ENCODE measurements around the gene SDK1. TPM values are rescaled to one million over a fixed set of nuclear protein-coding genes. Genes with fewer than 3 reads are reported as not detected.

The SDK1 gene
- total and polyA plus RNA-seq, 7 donors = 0.31 to 2.4 (median 1.3) TPM

DNA sequence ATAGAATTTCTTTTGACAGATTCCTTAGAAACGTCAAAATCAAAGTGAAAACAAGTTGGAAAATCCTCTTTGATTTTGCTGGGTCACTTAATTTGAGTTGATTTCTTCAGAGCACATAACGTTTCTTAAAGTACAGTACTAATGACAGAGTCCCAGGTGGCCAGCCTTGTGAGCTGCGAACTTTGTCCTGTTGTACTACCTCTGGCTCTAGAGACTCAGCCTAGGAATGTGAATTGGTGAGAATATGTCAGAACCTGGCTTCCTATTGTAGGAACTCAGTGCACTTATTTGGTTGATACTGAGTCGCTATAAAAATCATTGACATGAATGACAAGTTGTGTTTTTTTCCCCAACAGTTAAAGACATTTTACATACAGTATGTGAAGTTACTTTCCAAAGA, 20.2 kb downstream of the SDK1 start:
- no peak for DNase-seq
- TF ChIP-seq, protein P1, sequence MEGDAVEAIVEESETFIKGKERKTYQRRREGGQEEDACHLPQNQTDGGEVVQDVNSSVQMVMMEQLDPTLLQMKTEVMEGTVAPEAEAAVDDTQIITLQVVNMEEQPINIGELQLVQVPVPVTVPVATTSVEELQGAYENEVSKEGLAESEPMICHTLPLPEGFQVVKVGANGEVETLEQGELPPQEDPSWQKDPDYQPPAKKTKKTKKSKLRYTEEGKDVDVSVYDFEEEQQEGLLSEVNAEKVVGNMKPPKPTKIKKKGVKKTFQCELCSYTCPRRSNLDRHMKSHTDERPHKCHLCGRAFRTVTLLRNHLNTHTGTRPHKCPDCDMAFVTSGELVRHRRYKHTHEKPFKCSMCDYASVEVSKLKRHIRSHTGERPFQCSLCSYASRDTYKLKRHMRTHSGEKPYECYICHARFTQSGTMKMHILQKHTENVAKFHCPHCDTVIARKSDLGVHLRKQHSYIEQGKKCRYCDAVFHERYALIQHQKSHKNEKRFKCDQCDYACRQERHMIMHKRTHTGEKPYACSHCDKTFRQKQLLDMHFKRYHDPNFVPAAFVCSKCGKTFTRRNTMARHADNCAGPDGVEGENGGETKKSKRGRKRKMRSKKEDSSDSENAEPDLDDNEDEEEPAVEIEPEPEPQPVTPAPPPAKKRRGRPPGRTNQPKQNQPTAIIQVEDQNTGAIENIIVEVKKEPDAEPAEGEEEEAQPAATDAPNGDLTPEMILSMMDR (IDR thresholded peaks at IDR 0.05) = no peak
- ATAC-seq = no peak
- Histone ChIP-seq H3K36me3 (ENCODE audit: insufficient read depth in 1 of 2, low read depth in 1 of 2) (no peaks in the 10 kb centered on the region), H3K4me1 (no peaks in the 10 kb centered on the region), H3K27ac (no peak overlapping the region), H3K27me3 (ENCODE audit: insufficient read depth in 3 of 3, low read length in 2 of 3) (no peaks in the 10 kb centered on the region), H3K4me3 (no peak overlapping the region), H3K9me3 (no peaks in the 10 kb centered on the region)
- intact Hi-C loops (cut with DNase I) = no loop called here
- WGBS, 3 donors = 71 to 75% (median 71%) methylated on average over 4 of the region's 4 CpGs

DNA sequence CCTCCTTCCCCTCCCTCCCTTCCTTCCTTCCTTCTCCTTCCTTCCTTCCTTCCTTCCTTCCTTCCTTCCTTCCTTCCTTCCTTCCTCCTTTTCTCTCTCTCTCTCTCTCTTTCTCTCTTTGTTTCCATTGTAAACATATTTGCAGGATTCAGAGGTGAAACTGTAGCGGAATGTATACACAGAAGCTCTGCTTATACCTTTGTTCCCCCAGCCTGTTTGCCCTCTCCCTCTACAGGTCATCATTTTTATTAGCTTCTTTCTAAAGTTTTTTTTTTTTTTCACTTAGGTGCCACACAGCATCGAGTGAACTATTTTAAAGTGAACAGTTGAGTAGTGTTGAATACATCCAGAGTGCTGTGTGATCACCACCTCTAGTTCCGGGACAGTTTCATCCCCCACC, 20.7 kb downstream of the SDK1 start:
- DNase-seq = no peak
- ATAC-seq = no peak
- Histone ChIP-seq H3K27ac (no peak overlapping the region), H3K4me3 (no peak overlapping the region), H3K4me1 (no peaks in the 10 kb centered on the region), H3K27me3 (ENCODE audit: insufficient read depth in 3 of 3, low read length in 2 of 3) (no peaks in the 10 kb centered on the region), H3K36me3 (ENCODE audit: insufficient read depth in 1 of 2, low read depth in 1 of 2) (no peaks in the 10 kb centered on the region), H3K9me3 (no peaks in the 10 kb centered on the region)
- WGBS, 3 donors = 79 to 92% (median 90%) methylated on average over 3 of the region's 3 CpGs
- TF ChIP-seq, protein P1 (IDR thresholded peaks at IDR 0.05) = no peak
- intact Hi-C loops (cut with DNase I) = no loop called here

DNA sequence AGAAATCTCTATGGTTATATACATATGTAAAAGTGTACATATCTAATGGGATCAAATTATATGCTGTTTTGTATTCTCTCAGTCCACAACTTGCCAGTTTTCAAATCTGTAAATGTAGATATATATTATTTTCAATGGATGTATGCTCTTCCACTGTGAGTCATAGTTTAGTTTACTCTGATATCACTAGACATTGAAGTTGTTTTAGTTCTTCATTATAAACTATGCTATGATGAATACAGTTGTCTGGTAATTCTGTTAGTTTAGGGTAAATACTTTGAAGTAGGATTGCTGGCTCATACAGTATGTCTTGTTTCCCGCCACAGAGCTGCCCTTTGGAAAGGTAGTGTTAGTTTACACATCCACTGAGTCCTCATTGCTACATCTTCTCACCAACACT, 25.2 kb downstream of the SDK1 start:
- 90 to 94% (median 93%) methylated on average over 1 of the region's 1 CpG for WGBS, 3 donors
- Histone ChIP-seq H3K27me3 (ENCODE audit: insufficient read depth in 3 of 3, low read length in 2 of 3) (no peaks in the 10 kb centered on the region), H3K4me1 (no peaks in the 10 kb centered on the region), H3K9me3 (no peaks in the 10 kb centered on the region), H3K36me3 (ENCODE audit: insufficient read depth in 1 of 2, low read depth in 1 of 2) (no peaks in the 10 kb centered on the region), H3K4me3 (no peak overlapping the region), H3K27ac (no peak overlapping the region)
- no peak for ATAC-seq
- TF ChIP-seq, protein P1 (IDR thresholded peaks at IDR 0.05) = no peak
- intact Hi-C loops (cut with DNase I) = no loop called here
- no peak for DNase-seq

DNA sequence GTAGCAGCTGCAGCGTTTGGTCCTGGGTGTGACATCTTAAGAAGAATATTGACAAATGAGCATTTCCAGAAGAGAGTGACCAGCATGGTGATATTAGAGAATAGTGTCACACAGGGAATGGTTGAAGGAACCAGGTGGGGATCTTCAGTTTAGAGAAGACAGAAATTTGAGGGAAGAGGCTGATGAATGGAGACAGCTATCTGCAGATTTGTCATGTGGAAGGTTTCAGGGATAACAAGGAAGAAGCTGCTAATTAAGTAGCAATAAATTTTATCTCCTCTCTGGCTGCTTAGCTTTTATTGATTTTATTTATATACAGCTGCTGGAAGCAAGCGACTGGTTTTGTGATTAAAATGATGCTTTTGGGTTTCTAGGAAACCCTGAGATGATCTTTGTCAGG, 26.0 kb downstream of the SDK1 start:
- ATAC-seq (no peak), DNase-seq (no peak)
- 75 to 86% (median 81%) methylated on average over 2 of the region's 2 CpGs for WGBS, 3 donors
- Histone ChIP-seq H3K4me3 (no peak overlapping the region), H3K4me1 (no peaks in the 10 kb centered on the region), H3K27ac (no peak overlapping the region), H3K27me3 (ENCODE audit: insufficient read depth in 3 of 3, low read length in 2 of 3) (no peaks in the 10 kb centered on the region), H3K9me3 (no peaks in the 10 kb centered on the region), H3K36me3 (ENCODE audit: insufficient read depth in 1 of 2, low read depth in 1 of 2) (no peaks in the 10 kb centered on the region)
- TF ChIP-seq, protein P1 (IDR thresholded peaks at IDR 0.05) = no peak
- intact Hi-C loops (cut with DNase I) = no loop called here

DNA sequence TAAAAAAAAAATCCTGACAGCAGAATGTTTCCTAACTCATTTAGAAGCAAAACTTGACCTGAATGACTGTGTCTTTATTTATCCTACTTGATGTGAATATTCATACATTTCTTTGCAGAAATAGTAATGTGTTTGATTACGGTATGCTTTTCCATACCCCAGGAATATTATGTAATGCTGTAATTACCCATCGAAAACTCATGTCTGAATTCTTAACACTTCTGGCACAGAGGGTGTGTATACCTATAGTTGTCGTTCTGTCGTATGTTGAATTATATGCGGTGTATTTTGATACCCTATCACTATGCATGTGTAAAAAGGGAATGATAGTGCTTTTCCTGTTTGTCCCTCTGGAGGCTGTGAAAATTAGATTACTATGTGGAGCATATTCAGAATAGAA, 26.6 kb downstream of the SDK1 start:
- DNase-seq = no peak
- no peak overlapping the region for H3K4me3 ChIP-seq
- H3K27me3 ChIP-seq (ENCODE audit: insufficient read depth in 3 of 3, low read length in 2 of 3) = no peaks in the 10 kb centered on the region
- H3K36me3 ChIP-seq (ENCODE audit: insufficient read depth in 1 of 2, low read depth in 1 of 2) = no peaks in the 10 kb centered on the region
- no peak overlapping the region for H3K27ac ChIP-seq
- no peaks in the 10 kb centered on the region for H3K4me1 ChIP-seq
- H3K9me3 ChIP-seq = no peaks in the 10 kb centered on the region
- TF ChIP-seq, protein P1 (IDR thresholded peaks at IDR 0.05) = no peak
- 73 to 81% (median 78%) methylated on average over 5 of the region's 5 CpGs for WGBS, 3 donors
- intact Hi-C loops (cut with DNase I) = no loop called here
- ATAC-seq = no peak

All from psoas muscle (tissue), 8 donors.